ENCODE data around the gene SECTM1.

The SECTM1 gene

DNA sequence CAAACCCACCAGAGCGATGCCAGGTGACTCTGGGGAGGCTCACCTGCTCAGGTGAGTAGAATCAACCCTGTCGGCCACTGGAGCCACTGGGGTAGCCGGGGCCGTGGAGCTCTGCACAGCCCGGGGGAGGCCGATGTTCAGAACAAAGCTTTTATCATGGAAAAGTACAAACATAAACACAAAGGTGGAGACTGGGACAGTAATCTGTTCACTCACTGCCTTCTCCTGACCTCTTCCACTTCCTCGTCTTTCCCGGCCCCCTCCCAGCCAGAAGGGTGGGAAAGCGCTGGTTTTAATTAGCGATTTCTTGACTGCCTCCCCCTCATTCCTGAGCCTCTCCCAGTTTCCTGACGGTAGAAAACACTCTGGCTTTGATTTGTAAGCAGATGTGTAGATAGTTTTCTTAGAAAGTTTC is 15.7 kb upstream of the SECTM1 start:
- in situ Hi-C loops (cut with HindIII; ENCODE audit: low sequenced_read_pairs), result loop anchor here (10.0 kb wide), 1 partner anchor 486 kb away; no protein-coding TSS in a partner anchor

DNA sequence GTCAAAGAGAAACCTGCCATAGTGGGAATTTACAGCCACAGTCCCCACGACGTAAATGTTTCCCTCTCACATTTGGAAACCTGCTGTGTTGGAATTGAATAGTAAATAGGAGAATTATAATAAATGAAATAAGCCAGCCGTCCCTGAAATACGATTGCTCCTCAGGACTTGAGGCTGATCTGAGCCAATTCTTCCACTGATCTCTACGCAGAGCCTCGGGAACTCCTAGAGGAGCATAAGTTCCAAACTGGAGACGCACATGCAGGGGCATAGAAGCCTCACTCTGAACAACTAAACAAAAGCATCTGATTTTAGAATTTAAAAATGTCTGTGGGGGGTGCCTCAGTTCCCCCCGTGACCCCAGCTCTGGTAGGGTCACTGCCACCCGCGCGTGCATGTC is 15.3 kb upstream of the SECTM1 start:
- in situ Hi-C loops (cut with HindIII; ENCODE audit: low sequenced_read_pairs), result loop anchor here (10.0 kb wide), 1 partner anchor 486 kb away; no protein-coding TSS in a partner anchor

DNA sequence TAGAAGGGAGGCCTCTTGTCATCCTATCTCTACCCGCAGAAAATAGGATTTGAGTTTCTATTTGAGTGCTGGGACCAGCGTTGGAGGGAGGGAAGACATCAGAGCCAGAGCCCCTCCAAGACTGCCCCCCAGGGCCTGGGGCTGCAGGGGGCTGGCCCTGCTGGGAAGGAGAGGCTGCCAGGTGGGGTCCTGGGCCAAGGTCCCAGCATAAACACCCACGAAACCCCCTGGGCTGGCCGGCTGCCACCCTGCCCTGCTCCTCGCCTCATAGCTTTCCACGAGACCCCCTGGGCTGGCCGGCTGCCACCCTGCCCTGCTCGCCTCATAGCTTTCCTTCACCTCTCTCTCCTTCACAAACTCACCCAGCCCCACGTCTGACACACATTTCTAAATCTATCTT is 14.9 kb upstream of the SECTM1 start:
- in situ Hi-C loops (cut with HindIII; ENCODE audit: low sequenced_read_pairs), result loop anchor here (10.0 kb wide), 1 partner anchor 486 kb away; no protein-coding TSS in a partner anchor

DNA sequence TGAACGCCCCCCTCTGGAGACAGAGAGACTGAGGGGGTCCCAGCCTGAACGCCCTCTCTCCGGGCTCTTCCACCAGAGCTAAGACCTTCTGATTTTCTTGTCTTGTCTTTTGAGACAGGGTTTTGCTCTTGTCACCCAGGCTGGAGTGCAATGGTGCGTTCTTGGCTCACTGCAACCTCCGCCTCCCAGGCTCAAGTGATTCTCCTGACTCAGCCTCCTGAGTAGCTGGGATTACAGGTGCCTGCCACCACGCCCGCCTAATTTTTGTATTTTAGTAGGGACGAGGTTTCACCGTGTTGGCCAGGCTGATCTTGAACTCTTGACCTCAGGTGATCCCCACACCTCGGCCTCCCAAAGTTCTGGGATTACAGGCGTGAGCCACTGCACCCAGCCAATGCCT is 14.4 kb upstream of the SECTM1 start:
- in situ Hi-C loops (cut with HindIII; ENCODE audit: low sequenced_read_pairs), result loop anchor here (10.0 kb wide), 1 partner anchor 487 kb away; no protein-coding TSS in a partner anchor

DNA sequence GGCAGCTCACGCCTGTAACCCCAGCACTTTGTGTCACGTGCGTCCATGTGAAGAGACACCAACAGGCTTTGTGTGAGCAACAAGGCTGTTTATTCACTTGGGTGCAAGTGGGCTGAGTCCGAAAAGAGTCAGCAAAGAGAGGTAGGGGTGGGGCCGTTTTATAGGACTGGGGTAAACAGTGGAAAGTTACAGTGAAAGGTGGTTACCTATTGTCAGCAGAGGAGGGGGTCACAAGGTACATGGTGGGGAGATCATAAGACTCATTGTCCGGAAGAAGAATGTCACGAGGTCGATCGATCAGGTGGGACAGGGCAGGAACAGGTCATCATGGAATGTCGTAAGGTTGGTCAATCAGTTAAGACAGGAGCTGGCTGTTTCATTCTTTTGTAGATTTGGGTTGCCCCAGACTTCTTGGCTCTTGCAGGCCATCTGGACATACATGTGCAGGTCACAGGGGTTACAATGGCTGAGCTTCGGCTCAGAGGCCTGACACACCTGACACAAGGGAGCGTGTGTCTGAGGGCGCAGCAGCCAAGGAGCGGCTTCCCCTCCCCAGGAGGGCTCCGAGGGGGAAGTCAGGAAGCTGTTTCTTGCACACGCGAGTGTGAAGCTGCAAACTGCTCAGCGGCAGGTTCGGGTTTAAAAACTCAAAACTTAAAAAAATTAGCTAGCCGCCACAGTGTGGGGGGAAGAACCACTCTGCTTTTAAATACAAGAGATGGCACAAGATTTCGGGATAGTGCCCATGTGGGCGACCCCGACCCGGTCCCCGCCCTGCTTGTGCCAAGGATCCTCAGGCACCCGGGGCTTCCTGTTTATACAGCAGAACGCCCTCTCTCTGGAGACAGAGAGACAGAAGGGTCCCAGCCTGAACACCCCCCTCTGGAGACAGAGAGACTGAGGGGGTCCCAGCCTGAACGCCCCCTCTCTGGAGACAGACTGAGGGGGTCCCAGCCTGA is 13.1 kb upstream of the SECTM1 start:
- in situ Hi-C loops (cut with HindIII; ENCODE audit: low sequenced_read_pairs), result loop anchor here (10.0 kb wide), 1 partner anchor 488 kb away; no protein-coding TSS in a partner anchor

DNA sequence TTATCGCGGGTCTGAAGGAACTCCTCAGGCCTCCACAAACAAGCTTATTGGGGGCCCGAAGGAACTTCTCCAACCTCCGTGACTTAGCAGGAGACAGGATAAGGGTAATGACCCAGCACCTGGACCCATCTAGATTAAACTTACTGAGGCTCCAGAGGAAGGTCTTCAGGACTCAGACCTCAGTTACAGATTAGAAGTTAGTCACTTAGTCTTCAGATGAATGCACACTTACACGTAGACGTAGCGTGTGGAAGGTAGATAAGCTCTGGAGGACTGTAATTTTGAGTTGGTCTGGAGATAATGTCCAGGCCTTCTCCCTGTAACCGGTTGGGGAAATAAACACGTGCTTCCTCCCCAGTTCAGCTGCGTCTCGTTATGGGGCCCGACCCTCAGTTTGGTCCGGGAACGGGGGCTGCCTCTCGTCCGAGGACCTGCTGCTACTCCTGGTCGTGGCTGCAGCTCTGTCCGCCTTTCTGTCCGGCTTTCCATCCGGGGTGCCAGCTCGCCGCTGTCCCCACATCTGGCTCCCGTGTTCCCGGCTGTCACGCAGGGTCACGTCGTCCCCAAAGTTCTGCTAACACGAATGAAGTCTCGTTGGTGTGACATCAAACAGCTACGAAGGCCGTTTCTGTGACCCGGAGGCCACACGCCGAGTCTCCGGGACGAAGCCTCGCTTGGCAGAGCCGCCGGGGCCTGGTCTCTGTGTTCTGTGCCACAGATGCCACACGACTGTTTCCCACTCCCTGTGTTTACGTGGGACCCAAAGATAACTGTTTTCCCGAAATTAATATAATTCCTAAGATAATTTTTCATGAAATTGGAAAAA is 11.8 kb upstream of the SECTM1 start:
- in situ Hi-C loops (cut with HindIII; ENCODE audit: low sequenced_read_pairs), result loop anchor here (10.0 kb wide), 1 partner anchor 489 kb away; no protein-coding TSS in a partner anchor

DNA sequence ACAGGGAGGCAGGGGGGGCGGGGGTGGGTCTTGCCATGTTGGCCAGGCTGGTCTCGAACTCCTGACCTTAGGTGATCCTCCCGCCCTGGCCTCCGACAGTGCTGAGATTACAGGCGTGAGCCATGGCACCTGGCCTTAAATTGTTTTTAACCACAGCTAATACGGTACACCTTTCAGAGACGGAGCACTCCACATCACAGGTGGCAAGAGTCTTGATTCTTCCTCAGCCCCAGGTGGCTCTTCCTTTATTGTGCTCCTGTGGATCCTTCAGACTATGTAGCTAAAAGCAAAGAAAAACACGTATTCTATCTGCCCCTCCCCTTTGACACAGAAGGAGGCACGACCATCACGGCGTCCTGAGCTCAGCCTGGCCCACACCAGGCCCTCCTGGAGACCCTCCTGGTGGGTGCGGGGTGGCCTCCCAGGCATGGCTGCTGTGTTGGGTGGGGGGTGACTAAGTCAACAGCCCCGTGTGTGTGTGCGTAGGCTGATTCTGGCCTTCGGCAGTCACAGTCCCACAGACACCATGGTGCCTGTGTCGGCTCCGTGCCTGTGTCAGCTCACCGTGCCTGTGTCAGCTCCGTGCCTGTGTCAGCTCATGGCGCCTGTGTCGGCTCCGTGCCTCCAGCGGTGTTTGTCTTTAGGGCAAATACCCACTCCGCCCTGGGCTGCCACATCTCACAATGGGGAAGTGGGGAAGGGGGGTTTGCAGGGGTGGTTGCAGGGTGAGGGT is 10.8 kb upstream of the SECTM1 start:
- in situ Hi-C loops (cut with HindIII; ENCODE audit: low sequenced_read_pairs), result loop anchor here (10.0 kb wide), 1 partner anchor 490 kb away; no protein-coding TSS in a partner anchor

DNA sequence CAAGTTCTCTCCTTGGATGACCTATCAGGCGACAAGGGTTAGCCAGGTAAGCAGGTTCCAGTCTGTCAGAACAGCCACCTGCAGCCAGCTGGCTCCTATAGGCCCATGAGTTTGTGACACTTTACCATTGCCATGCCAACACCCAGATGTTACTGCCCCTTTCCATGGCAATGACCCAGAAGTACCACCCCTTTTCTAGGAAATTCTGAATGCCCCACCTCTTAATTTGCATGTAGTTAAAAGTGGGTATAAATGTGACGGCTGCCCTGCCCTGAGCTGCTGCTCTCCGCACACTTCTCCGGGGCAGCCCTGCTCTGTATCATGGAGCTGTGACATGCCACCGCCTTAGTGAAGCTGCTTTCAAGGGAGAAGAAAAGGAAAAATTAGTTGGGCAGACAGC is 10.0 kb upstream of the SECTM1 start:
- in situ Hi-C loops (cut with HindIII; ENCODE audit: low sequenced_read_pairs), result loop anchor here (10.0 kb wide), 1 partner anchor 491 kb away; no protein-coding TSS in a partner anchor

DNA sequence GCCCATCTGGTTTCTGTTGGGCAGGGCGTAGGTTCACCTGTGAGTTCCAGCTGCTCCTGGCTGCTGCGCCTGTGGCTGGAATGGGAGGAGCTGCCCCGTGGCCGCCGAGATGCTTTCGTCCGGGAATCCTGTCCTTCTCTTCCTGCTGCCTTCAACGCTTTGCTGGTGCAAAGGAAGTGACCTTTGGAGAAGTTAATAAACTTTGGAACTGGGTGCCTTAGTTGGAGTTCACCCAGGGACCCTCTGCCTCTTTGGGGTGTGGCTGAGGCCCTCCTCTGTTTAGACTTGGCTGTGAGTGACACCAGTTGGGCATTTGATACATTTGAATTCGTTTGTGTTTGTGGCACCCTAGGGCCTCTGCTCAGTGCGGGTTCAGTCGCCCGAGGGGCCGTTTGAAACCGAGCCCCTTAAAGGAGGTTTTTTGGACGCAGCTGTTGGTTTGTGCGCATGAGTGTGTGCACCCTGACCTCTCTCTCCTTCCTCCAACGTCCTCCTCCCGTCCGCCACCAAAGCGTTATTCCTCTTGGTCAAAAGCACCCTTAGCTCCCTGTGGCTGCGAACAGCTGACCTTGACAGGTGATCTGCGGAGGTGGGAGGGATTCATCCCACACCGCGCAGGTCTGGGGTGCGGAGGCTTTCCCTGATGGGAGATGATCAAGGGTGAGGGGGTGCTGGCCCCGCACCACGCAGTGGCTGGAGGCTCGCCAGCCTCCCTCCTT is 9.0 kb upstream of the SECTM1 start:
- in situ Hi-C loops (cut with HindIII; ENCODE audit: low sequenced_read_pairs), result loop anchor here (10.0 kb wide), 1 partner anchor 492 kb away; no protein-coding TSS in a partner anchor

DNA sequence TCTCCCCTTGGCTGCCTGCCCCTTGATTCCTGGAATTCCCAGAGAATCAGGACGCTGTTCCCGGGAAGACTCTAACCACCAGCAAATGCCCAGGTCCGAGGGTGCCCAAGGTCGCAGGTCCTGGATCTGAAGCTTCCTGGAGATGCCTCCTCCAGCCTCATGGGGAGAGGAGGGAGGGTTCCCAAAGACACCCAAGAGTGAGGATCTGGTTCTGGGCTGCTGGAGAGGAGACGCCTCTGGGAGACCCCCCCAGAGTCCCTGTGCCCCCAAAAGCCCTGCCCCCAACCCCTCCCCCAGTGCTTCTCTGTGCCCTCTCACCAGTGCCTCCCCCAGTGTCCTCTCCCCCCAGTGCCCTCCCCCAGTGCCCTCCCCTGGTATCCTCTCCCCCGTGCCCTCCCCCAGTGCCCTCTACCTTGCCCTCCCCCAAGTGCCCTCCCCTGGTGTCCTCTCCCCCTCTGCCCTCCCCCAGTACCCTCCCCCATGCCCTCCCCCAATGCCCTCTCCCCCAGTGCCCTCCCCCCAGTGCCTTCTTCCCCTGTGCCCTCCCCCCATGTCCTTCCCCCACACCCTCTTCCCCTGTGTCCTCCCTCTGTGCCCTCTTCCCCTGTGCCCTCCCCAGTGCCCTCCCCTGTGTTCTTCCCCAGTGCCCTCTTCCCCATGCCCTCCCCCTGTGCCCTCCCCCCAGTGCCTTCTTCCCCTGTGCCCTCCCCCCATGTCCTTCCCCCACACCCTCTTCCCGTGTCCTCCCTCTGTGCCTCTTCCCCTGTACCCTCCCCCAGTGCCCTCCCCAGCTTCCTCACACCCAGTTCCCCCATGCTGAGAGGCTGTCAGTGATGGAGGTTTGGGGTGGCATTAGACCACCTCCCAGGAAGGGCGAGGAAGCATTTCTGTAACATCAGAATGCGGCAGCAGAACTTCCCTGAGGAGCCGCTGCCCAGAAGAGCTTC is 6.3 kb upstream of the SECTM1 start:
- in situ Hi-C loops (cut with HindIII; ENCODE audit: low sequenced_read_pairs), result loop anchor here (10.0 kb wide), 1 partner anchor 495 kb away; no protein-coding TSS in a partner anchor

DNA sequence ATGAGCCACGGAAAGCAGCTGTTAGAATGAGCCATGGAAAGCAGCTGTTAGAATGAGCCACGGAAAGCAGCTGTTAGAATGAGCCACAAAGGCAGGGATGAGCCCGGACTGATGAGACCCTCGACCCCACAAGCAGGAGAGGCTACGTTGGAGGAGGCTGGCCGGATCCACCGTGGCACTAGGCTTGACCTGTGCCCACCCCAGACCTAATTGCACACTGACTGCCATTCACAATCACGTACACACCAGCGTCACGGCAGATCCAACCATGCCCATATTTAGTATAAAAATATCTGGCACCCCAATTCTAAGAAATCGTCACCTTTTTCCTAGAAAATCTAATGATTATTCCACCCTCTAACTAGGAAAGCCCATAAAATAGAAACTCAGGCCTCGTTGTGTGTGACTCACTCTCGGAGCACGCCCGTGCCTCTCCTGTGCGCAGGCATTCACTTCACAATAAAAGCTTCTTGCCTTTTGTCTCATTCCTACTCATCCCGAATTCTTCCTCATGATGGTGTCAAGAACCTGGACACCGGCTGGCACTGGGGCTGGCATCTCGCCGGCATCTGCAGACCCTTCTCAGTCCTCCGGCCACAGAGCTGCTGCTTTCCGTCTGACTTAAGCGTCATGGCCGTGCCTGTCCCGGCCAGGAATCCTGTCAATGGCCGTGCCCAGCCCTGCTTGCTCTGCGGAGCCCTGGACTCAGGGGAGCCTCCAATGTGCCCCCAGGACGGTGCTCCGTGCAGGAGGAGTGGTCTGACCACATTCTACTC is 5.5 kb upstream of the SECTM1 start:
- in situ Hi-C loops (cut with HindIII; ENCODE audit: low sequenced_read_pairs), result no loop called here

DNA sequence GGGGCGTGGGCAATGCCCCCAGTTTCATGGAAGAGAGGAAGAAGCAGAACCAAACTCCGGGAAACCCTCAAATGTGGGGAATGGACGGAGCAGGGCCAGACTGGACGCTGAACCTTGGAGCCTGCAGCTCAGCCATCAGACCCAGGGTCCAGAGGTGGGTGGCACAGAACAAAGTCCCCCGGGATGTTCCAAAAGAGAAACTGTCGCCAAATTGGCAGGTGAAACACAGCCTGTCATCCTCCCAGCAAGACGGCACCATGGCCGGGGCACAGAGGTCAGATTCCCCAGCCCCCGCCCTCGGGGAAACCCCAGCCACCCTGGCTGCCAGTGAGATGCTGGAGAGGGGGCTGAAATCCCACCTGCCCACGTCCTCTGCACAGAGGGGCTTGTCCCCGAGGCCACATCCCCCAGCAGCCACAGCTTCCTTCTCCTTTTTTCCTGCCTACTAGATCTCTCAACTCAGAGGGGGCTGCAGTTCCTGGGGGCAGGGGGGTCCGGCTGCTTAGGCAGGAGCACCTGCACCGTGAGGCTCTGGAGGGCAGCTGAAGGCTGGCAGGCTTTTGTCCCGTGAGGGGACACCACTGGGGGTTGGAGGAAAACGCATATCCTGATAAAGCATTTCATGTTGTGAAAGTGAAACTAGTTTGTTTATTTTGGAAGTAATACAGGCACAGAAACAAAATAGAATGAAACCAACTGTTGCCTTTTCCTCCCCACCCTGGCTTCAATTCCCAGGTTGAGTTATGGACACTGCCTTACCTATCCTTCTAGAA is 1.2 kb upstream of the SECTM1 start:
- in situ Hi-C loops (cut with HindIII; ENCODE audit: low sequenced_read_pairs), result no loop called here

DNA sequence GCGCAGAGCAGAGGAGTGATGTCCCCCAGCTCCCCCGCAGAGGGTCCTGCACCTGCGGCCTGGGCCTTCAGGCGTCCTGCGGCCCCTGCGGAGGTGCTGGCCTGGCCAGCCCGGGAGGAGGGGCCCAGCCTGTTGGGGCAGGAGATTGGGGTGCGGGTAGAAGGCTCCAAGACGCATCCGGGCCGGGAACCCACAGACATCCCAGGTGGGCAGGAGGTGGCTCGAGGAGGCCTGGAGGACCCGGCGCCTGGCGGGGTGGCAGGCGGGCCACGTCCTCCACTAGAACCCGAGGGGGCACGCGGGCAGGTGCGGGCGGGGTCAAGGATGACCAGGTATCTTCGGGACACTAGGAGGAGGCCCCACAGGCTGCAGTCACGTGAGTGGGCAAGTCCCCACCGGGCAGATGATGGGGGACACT is 647 bp upstream of the SECTM1 start:
- in situ Hi-C loops (cut with HindIII; ENCODE audit: low sequenced_read_pairs), result no loop called here

DNA sequence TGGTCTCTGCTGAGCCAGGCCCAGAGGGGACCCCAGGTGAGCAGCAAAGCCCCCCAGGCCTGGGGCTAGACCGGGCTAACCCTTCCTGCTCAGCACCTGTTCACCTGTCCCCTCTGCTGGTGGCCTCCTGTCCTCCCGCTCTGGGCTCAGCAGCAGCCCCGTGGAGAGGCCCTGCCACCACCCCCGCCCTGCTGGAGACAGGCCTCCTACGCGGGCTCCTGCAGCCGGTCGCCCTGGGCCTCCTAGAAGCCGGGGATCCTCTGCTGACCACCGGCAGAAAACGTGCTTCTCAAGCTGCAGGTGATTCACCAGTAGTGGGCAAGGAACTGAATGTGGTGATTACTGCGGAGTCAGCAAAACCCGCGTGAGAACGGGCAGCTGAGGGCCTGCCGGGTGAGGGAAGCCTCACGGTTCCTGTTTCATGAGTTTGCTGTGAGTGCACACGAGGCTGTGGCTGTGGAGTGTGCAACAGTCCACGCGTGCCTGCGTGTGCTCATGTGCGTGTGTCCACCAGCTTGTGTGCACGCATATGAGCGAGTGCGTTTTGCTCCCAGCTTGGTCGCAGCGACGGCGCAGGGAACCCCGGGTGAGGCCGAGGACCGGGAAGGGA is 792 bp downstream of the SECTM1 start:
- in situ Hi-C loops (cut with HindIII; ENCODE audit: low sequenced_read_pairs), result no loop called here

DNA sequence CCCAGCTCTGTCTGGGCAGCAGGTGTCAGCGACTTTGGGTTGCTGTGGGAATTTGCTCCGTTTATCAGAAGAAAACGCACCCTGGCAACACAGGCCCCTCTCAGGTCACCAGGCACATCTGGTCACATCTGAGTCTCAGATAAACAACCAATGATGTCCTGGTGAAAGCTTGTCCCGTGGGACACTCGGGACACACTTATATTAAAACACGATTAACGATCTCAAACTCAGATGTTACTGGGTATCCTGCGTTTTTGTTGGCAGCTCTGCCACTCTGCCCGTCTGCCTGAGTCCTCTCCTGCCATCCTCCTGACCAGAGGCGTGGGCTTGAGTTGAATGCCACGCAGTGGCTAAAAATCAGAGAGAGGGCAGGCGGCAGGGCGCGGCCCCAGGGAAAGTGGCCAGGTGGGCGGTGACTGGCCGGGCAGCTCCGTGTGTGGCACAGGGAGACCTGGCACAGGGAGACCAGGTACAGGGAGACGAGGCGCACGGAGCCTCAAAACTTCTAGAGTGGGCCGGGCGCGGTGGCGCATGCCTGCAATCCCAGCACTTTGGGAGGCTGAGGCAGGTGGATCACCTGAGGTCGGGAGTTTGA is 2.1 kb downstream of the SECTM1 start:
- in situ Hi-C loops (cut with HindIII; ENCODE audit: low sequenced_read_pairs), result no loop called here

Data from DLD1 (cell line).